HG03469 (cell line): ENCODE results near the gene PTCD1.

ENCODE experiments used
- ATAC-seq: cut with Tn5 transposase; IDR thresholded peaks from one replicate; pipeline ENCODE4 v1.9.1; 2021; ENCODE audit warnings: mild to moderate bottlenecking, moderate library complexity, moderate number of reproducible peaks; ENCODE audit not compliant: unreplicated experiment

PTCD1 gene

GRCh38 chr7:99372275-99373090 is 66.1 kb downstream of the PTCD1 start:
- ATAC-seq: no peak

- no peak for ATAC-seq
Measured at GRCh38 chr7:99371376-99371920, 67.2 kb downstream of the PTCD1 start.

GRCh38 chr7:99369767-99370391 is 68.7 kb downstream of the PTCD1 start:
- no peak for ATAC-seq

- no peak for ATAC-seq
Measured at GRCh38 chr7:99368750-99369389, 69.7 kb downstream of the PTCD1 start.
